Stomach (tissue), 4 donors: Measurements from ENCODE around the gene PUS1.

Experiments used
- CTCF ChIP-seq, 7 experiments: fragments of 450-650 bp in 4 of 7; fragments of 200-600 bp in 3 of 7; sonication (generic) in 3 of 7; IDR thresholded peaks; one replicate each; pipeline ENCODE4 v1.5.1; 2016 to 2019; ENCODE audit warnings: antibody characterized with exemption in 7 of 7, control low read depth in 2 of 7, mild to moderate bottlenecking in 1 of 7
- POLR2A ChIP-seq, 4 donors: fragments of 450-650 bp; IDR thresholded peaks; one replicate each; pipeline ENCODE4 v1.6.1; 2016; ENCODE audit warnings: antibody characterized with exemption in 4 of 4, control low read depth in 2 of 4, mild to moderate bottlenecking in 1 of 4, moderate library complexity in 1 of 4
- POLR2AphosphoS5 ChIP-seq, 3 donors: sonication (generic); formaldehyde crosslinking; IDR thresholded peaks; one replicate each; pipeline ENCODE4 v1.6.1; 2016; ENCODE audit warnings: antibody characterized with exemption in 3 of 3

GRCh38 chr12:131965073-131965472 is 36.0 kb downstream of the PUS1 start:
- TF ChIP-seq CTCF (IDR thresholded peaks at IDR 0.05) (no peak), POLR2A (IDR thresholded peaks at IDR 0.05) (no peak), POLR2AphosphoS5 (IDR thresholded peaks at IDR 0.05) (no peak)
